ENCODE results near the gene ABI2. TPM values are rescaled to one million over a fixed set of nuclear protein-coding genes. Genes with fewer than 3 reads are reported as not detected.
"Not testable (repeated sequence)": the region's sequence is repeated elsewhere in the genome, so short reads cannot be mapped to it uniquely, and the experiment has no call there.

Gene ABI2
- total RNA-seq, 1 donor from 2014 or later: 101 TPM

DNA sequence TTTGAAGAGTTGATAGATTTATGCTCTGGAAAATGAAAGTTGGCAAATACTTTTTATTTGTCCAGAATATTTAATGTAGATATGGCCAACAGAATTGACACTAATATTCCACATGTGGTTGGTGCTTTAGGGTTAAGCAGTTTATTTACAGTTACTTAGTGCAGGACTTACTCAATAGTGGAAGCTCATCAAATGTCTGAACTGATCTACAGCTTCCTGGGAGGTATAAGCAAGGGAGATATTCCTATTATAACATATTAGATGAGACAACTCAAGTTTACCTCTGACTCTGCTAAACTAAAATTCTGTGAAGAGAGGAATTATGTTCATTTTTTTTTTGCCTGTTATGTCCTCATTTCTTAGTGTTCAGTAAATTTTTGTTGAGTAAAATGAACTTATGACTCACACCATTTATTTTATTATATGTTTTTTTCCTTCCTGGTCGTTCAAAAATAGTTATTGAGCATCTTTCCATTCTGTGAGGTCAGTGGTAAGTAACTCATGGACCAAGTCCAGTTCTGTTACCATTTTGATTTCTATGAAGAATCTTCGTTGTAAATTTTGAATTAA, 13.6 kb downstream of the ABI2 start:
- no peaks in the 10 kb centered on the region for H3K9me3 Mint-ChIP-seq (ENCODE audit: unreplicated experiment)
- peaks cover 16% of the 10 kb centered on the region for H3K36me3 Mint-ChIP-seq (ENCODE audit: low read depth, unreplicated experiment)
- H3K27ac Mint-ChIP-seq (ENCODE audit: unreplicated experiment): no peak overlapping the region
- peaks cover 15% of the 10 kb centered on the region for H3K4me1 Mint-ChIP-seq (ENCODE audit: unreplicated experiment)
- TF ChIP-seq, protein P1, sequence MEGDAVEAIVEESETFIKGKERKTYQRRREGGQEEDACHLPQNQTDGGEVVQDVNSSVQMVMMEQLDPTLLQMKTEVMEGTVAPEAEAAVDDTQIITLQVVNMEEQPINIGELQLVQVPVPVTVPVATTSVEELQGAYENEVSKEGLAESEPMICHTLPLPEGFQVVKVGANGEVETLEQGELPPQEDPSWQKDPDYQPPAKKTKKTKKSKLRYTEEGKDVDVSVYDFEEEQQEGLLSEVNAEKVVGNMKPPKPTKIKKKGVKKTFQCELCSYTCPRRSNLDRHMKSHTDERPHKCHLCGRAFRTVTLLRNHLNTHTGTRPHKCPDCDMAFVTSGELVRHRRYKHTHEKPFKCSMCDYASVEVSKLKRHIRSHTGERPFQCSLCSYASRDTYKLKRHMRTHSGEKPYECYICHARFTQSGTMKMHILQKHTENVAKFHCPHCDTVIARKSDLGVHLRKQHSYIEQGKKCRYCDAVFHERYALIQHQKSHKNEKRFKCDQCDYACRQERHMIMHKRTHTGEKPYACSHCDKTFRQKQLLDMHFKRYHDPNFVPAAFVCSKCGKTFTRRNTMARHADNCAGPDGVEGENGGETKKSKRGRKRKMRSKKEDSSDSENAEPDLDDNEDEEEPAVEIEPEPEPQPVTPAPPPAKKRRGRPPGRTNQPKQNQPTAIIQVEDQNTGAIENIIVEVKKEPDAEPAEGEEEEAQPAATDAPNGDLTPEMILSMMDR (IDR thresholded peaks at IDR 0.05; ENCODE audit: unreplicated experiment): no peak
- no peaks in the 10 kb centered on the region for H3K27me3 Mint-ChIP-seq (ENCODE audit: unreplicated experiment)
- DNase-seq (ENCODE audit: low spot score): no peak
- no peak overlapping the region for H3K4me3 Mint-ChIP-seq (ENCODE audit: unreplicated experiment)

DNA sequence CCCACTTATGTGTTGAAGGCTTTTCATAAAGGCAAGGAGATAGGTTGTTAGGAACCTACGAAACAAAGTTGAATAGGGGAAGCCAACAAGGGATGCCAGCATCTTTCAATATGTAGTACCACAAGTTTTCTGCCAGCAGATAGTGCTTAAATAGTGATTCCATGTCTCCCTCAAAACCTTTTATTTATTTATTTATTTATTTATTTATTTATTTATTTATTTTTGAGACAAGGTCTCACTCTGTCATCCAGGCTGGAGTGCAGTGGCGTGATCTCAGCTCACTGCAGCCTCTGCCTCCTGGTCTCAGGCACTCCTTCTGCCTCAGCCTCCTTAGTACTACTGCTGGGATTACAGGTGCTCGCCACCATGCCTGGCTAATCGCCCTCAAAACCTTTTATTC, 14.2 kb downstream of the ABI2 start:
- H3K27ac Mint-ChIP-seq (ENCODE audit: unreplicated experiment); H3K9me3 Mint-ChIP-seq (ENCODE audit: unreplicated experiment); H3K4me3 Mint-ChIP-seq (ENCODE audit: unreplicated experiment); DNase-seq (ENCODE audit: low spot score); H3K27me3 Mint-ChIP-seq (ENCODE audit: unreplicated experiment): not testable (repeated sequence)
- peaks cover 16% of the 10 kb centered on the region for H3K36me3 Mint-ChIP-seq (ENCODE audit: low read depth, unreplicated experiment)
- peaks cover 15% of the 10 kb centered on the region for H3K4me1 Mint-ChIP-seq (ENCODE audit: unreplicated experiment)

DNA sequence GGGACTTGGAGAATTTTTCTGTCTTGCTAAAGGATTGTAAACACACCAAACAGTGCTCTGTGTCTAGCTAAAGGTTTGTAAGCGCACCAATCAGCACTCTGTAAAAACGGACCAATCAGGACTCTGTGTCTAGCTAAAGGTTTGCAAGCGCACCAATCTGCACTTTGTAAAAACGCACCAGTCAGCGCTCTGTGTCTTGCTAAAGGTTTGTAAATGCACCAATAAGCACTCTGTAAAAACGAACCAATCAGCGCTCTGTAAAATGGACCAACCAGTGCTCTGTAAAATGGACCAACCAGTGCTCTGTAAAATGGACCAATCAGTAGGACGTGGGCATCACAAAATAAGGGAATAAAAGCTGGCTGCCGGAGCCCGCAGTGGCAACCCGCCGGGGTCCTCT, 16.5 kb downstream of the ABI2 start:
- no peaks in the 10 kb centered on the region for H3K9me3 Mint-ChIP-seq (ENCODE audit: unreplicated experiment)
- H3K27me3 Mint-ChIP-seq (ENCODE audit: unreplicated experiment): peaks cover 2% of the 10 kb centered on the region
- H3K4me3 Mint-ChIP-seq (ENCODE audit: unreplicated experiment): no peak overlapping the region
- H3K36me3 Mint-ChIP-seq (ENCODE audit: low read depth, unreplicated experiment): peaks cover 16% of the 10 kb centered on the region
- H3K27ac Mint-ChIP-seq (ENCODE audit: unreplicated experiment): no peak overlapping the region
- TF ChIP-seq, protein P1 (IDR thresholded peaks at IDR 0.05; ENCODE audit: unreplicated experiment): no peak
- DNase-seq (ENCODE audit: low spot score): no peak
- H3K4me1 Mint-ChIP-seq (ENCODE audit: unreplicated experiment): peaks cover 15% of the 10 kb centered on the region

DNA sequence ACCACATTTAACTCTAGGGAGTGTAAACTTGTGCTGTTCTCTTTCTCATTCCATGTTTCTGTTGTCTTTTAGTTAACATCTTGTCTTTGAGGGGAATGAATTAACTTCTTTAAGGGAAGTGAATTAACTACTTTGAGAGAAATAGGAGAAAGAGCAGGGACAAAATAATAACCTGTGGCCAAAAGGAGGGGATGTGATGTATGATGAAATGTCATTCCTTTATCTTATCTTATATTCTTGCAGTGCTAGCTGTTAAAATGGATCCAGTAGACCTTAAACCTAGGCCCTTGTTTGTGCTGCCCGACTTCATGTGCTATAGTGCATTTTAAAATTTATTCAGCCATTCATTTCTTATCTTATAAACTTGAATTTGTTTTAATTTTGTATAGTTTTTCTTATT, 18.4 kb downstream of the ABI2 start:
- Mint-ChIP-seq H3K36me3 (ENCODE audit: low read depth, unreplicated experiment) (peaks cover 16% of the 10 kb centered on the region), H3K27me3 (ENCODE audit: unreplicated experiment) (peaks cover 2% of the 10 kb centered on the region), H3K4me3 (ENCODE audit: unreplicated experiment) (no peak overlapping the region), H3K9me3 (ENCODE audit: unreplicated experiment) (no peaks in the 10 kb centered on the region), H3K4me1 (ENCODE audit: unreplicated experiment) (peaks cover 6% of the 10 kb centered on the region), H3K27ac (ENCODE audit: unreplicated experiment) (no peak overlapping the region)
- TF ChIP-seq, protein P1 (IDR thresholded peaks at IDR 0.05; ENCODE audit: unreplicated experiment): no peak
- DNase-seq (ENCODE audit: low spot score): no peak

DNA sequence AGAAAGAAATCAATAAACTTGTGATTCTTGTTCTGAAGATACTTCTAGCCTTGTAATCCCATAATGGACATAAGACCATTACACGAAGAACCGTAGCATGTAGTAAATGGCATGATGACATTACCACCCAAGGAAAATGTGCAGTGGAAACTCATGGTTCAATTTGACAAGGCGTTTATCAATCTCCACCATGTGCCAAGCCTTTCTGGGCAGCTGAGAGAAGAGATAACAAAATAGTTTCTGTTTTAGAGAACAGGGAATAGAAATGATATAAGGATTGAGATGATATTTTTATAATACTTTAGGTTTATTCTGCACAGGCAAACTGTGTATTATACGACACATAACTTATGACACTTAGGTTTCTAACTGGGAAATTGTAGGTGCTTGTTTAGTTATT, 19.2 kb downstream of the ABI2 start:
- DNase-seq (ENCODE audit: low spot score): no peak
- Mint-ChIP-seq H3K27ac (ENCODE audit: unreplicated experiment) (no peak overlapping the region), H3K36me3 (ENCODE audit: low read depth, unreplicated experiment) (peaks cover 16% of the 10 kb centered on the region), H3K9me3 (ENCODE audit: unreplicated experiment) (no peaks in the 10 kb centered on the region), H3K27me3 (ENCODE audit: unreplicated experiment) (peaks cover 2% of the 10 kb centered on the region), H3K4me1 (ENCODE audit: unreplicated experiment) (peaks cover 6% of the 10 kb centered on the region), H3K4me3 (ENCODE audit: unreplicated experiment) (no peak overlapping the region)
- TF ChIP-seq, protein P1 (IDR thresholded peaks at IDR 0.05; ENCODE audit: unreplicated experiment): no peak
